ENCODE data around the gene CLASP2.
"Not testable (repeated sequence)": the region's sequence is repeated elsewhere in the genome, so short reads cannot be mapped to it uniquely, and the experiment has no call there.

CLASP2 gene

GRCh38 chr3:33526787-33527186 lies 191.3 kb downstream of the CLASP2 start:
- no peak for DNase-seq

GRCh38 chr3:33525232-33525631 lies 192.8 kb downstream of the CLASP2 start:
- DNase-seq: no peak

GRCh38 chr3:33523093-33523667 lies 194.9 kb downstream of the CLASP2 start:
- no peak for DNase-seq

GRCh38 chr3:33521736-33522135 lies 196.3 kb downstream of the CLASP2 start:
- no peak for DNase-seq

- no peak for DNase-seq
Measured at GRCh38 chr3:33513262-33513863, 204.7 kb downstream of the CLASP2 start.

GRCh38 chr3:33505027-33505426 lies 213.0 kb downstream of the CLASP2 start:
- DNase-seq: no peak

GRCh38 chr3:33496449-33496848 lies 221.6 kb downstream of the CLASP2 start:
- no peak for DNase-seq

- DNase-seq: no peak
Measured at GRCh38 chr3:33491721-33492120, 226.3 kb downstream of the CLASP2 start.

- no peak for DNase-seq
Measured at GRCh38 chr3:33490641-33491241, 227.3 kb downstream of the CLASP2 start.

GRCh38 chr3:33488683-33489082 lies 229.4 kb downstream of the CLASP2 start:
- no peak for DNase-seq

- no peak for DNase-seq
Measured at GRCh38 chr3:33488246-33488645, 229.8 kb downstream of the CLASP2 start.

- DNase-seq: no peak
Measured at GRCh38 chr3:33482111-33482521, 235.9 kb downstream of the CLASP2 start.

GRCh38 chr3:33474896-33475295 lies 243.2 kb downstream of the CLASP2 start:
- DNase-seq: no peak

GRCh38 chr3:33473813-33474212 lies 244.2 kb downstream of the CLASP2 start:
- no peak for DNase-seq

GRCh38 chr3:33467786-33468185 lies 250.3 kb downstream of the CLASP2 start:
- no peak for DNase-seq

- DNase-seq: no peak
Measured at GRCh38 chr3:33461097-33461496, 257.0 kb downstream of the CLASP2 start.

- DNase-seq: not testable (repeated sequence)
Measured at GRCh38 chr3:33459577-33459976, 258.5 kb downstream of the CLASP2 start.

- DNase-seq: no peak
Measured at GRCh38 chr3:33458446-33458845, 259.6 kb downstream of the CLASP2 start.

GRCh38 chr3:33456756-33457155 lies 261.3 kb downstream of the CLASP2 start:
- no peak for DNase-seq

- no peak for DNase-seq
Measured at GRCh38 chr3:33453331-33453761, 264.7 kb downstream of the CLASP2 start.

- not testable (repeated sequence) for DNase-seq
Measured at GRCh38 chr3:33451994-33452393, 266.1 kb downstream of the CLASP2 start.

GRCh38 chr3:33447958-33448357 lies 270.1 kb downstream of the CLASP2 start:
- no peak for DNase-seq

GRCh38 chr3:33447256-33447625 lies 270.8 kb downstream of the CLASP2 start:
- not testable (repeated sequence) for DNase-seq

Data from SW 1271 (cell line).